K562 (cell line): Measurements from ENCODE around the gene OR10T2. TPM values are rescaled to one million over a fixed set of nuclear protein-coding genes. Genes with fewer than 3 reads are reported as not detected.
"Not testable (repeated sequence)": the region's sequence is repeated elsewhere in the genome, so short reads cannot be mapped to it uniquely, and the experiment has no call there.

Experiments used
- ATAC-seq: fragments of 200-7000 bp; cut with Tn5 transposase; 3 replicates; pipeline ENCODE4 v1.9.1; 2020; ENCODE audit warnings: moderate library complexity
- BruUV-seq: library from RNA; stranded (reverse); fragments of 400-500 nt; replicated peaks from 2 replicates; lab custom pipeline; 2021; lab: Mats Ljungman, UMichigan
- CTCF ChIA-PET: fragments of 300-600 bp; formaldehyde crosslinking; extraction: SDS; loops from one replicate; lab custom pipeline; 2021; ENCODE audit warnings: low intra/inter-chr PET ratio; lab: Yijun Ruan, JAX
- POLR2A ChIA-PET: fragments of 300-600, 350-650 bp; sonication (Branson Sonifier 250); formaldehyde crosslinking; extraction: SDS; loops from one replicate; lab custom pipeline; 2021; ENCODE audit warnings: antibody characterized with exemption, inconsistent platforms; lab: Yijun Ruan, JAX
- DNase-seq, 4 experiments: peaks; one replicate each; pipeline versions ENCODE4 v3.0.0 to v3.0.0-alpha.2; 2011 to 2018; ENCODE audit warnings: low spot score in 3 of 4, mixed read lengths in 3 of 4; ENCODE audit errors: extremely low read depth in 1 of 4
- FAIRE-seq: peaks from 2 replicates; lab custom pipeline; 2011; peaks lifted over from hg19 to GRCh38; lab: Jason Lieb, UNC
- H2AFZ ChIP-seq: 2 replicates; pipeline ENCODE4 v1.6.0; 2011; ENCODE audit warnings: low read depth, low read length, control low read depth, inconsistent platforms
- H3K27ac ChIP-seq: fragments of 200-600 bp; 3 replicates; pipeline ENCODE4 v1.8.0; 2011; ENCODE audit warnings: low read depth, mild to moderate bottlenecking, control low read depth, inconsistent platforms, low read length, moderate library complexity, mixed read lengths; ENCODE audit errors: extremely low read depth
- H3K27me3 ChIP-seq, 2 experiments: fragments of 300-600 bp in 1 of 2; 2 replicates in 1 of 2; 3 replicates in 1 of 2; pipeline versions ENCODE4 v1.6.0 to v1.8.0; 2011; ENCODE audit warnings: inconsistent platforms in 2 of 2, low read length in 2 of 2, mild to moderate bottlenecking in 1 of 2, mixed read lengths in 1 of 2, moderate library complexity in 1 of 2; ENCODE audit not compliant: control insufficient read depth in 2 of 2, insufficient read depth in 2 of 2
- H3K36me3 ChIP-seq: fragments of 300-600 bp; 3 replicates; pipeline ENCODE4 v1.8.0; 2011; ENCODE audit warnings: mild to moderate bottlenecking, low read length, inconsistent platforms; ENCODE audit not compliant: control insufficient read depth, insufficient read depth
- H3K4me1 ChIP-seq, 2 experiments: fragments of 200-600 bp in 1 of 2; replicated peaks in 1 of 2; 2 replicates in 1 of 2; 3 replicates in 1 of 2; pipeline versions ENCODE4 v1.5.1 to v1.8.0; 2011; ENCODE audit warnings: inconsistent platforms in 2 of 2, low read length in 2 of 2, mild to moderate bottlenecking in 1 of 2, mixed read lengths in 1 of 2, moderate library complexity in 1 of 2; ENCODE audit not compliant: control insufficient read depth in 2 of 2, insufficient read depth in 2 of 2
- H3K4me2 ChIP-seq: 2 replicates; pipeline ENCODE4 v1.6.1; 2011; ENCODE audit warnings: low read length, control low read depth, inconsistent platforms, mixed read lengths; ENCODE audit not compliant: insufficient read depth
- H3K4me3 ChIP-seq: fragments of 200-600 bp; sonication (generic), shearing (Covaris generic); 2 replicates; pipeline ENCODE4 v1.5.1; 2016; ENCODE audit warnings: control low read depth, inconsistent platforms
- H3K79me2 ChIP-seq: fragments of 200-600 bp; 3 replicates; pipeline ENCODE4 v1.8.0; 2011; ENCODE audit warnings: low read length, inconsistent platforms; ENCODE audit not compliant: control insufficient read depth, insufficient read depth
- H3K9ac ChIP-seq, 2 experiments: 2 replicates each; pipeline versions ENCODE4 v1.6.0 to v1.6.1; 2011; ENCODE audit warnings: low read depth in 2 of 2, low read length in 2 of 2, control low read depth in 1 of 2, inconsistent platforms in 1 of 2, mild to moderate bottlenecking in 1 of 2, mixed read lengths in 1 of 2; ENCODE audit not compliant: insufficient read depth in 1 of 2
- H3K9me1 ChIP-seq: one replicate; pipeline ENCODE4 v1.6.0; 2011; ENCODE audit warnings: inconsistent platforms, mild to moderate bottlenecking, low read length, moderate library complexity; ENCODE audit not compliant: control insufficient read depth, insufficient read depth
- H3K9me3 ChIP-seq: replicated peaks from 2 replicates; pipeline ENCODE4 v1.5.1; 2011; ENCODE audit warnings: low read depth, low read length, inconsistent platforms; ENCODE audit not compliant: control insufficient read depth, insufficient read depth
- H4K20me1 ChIP-seq: replicated peaks from 2 replicates; pipeline ENCODE4 v1.6.1; 2011; ENCODE audit warnings: low read length, inconsistent platforms, mixed read lengths; ENCODE audit not compliant: control insufficient read depth, insufficient read depth
- CBFA2T3 ChIP-seq: fragments of 450-650 bp; IDR thresholded peaks from 2 replicates; pipeline ENCODE4 v1.6.1; 2017
- CEBPB ChIP-seq: fragments of 450-650 bp; IDR thresholded peaks from 2 replicates; pipeline ENCODE4 v1.6.1; 2016; ENCODE audit warnings: missing genetic modification characterization, missing compliant biosample characterization
- CSDE1 ChIP-seq, 2 experiments: fragments of 450-650 bp; IDR thresholded peaks; 2 replicates each; pipeline ENCODE4 v1.6.1; 2016; ENCODE audit warnings: mild to moderate bottlenecking in 1 of 2
- DPF2 ChIP-seq: fragments of 450-650 bp; IDR thresholded peaks from 2 replicates; pipeline ENCODE4 v1.6.1; 2016
- FIP1L1 ChIP-seq: fragments of 200-400 bp; formaldehyde crosslinking; IDR thresholded peaks from 2 replicates; pipeline ENCODE4 v1.6.1; 2018; ENCODE audit warnings: mild to moderate bottlenecking, low read depth, low read length; ENCODE audit not compliant: poor library complexity, severe bottlenecking
- KLF10 ChIP-seq: fragments of 250-450 bp; sonication (Bioruptor Pico); IDR thresholded peaks from 2 replicates; pipeline ENCODE4 v1.6.1; 2021; ENCODE audit warnings: matching md5 sums
- MAZ ChIP-seq, 2 experiments: fragments of 450-650 bp in 1 of 2; sonication (generic) in 1 of 2; formaldehyde crosslinking; IDR thresholded peaks in 1 of 2; conservative IDR thresholded peaks in 1 of 2; 2 replicates each; pipeline versions ENCODE4 v1.4.0 to v1.5.0; 2020; ENCODE audit warnings: mild to moderate bottlenecking in 1 of 2, missing genetic modification reagents in 1 of 2
- MCM2 ChIP-seq: fragments of 450-650 bp; IDR thresholded peaks from 2 replicates; pipeline ENCODE4 v1.6.1; 2017; ENCODE audit warnings: low read depth, mild to moderate bottlenecking
- MEF2D ChIP-seq: conservative IDR thresholded peaks from 2 replicates; pipeline ENCODE4 v1.6.1; 2016; ENCODE audit warnings: low read depth, missing genetic modification characterization, missing compliant biosample characterization
- MYNN ChIP-seq, 2 experiments: sonication (generic); formaldehyde crosslinking in 1 of 2; IDR thresholded peaks; 2 replicates each; pipeline versions ENCODE4 v1.5.0 to v1.6.1; 2016 to 2020; ENCODE audit warnings: antibody characterized with exemption in 1 of 2, missing genetic modification reagents in 1 of 2
- NR2C2 ChIP-seq, 2 experiments: fragments of 200-800 bp in 1 of 2; sonication (Bioruptor generic) in 1 of 2; sonication (generic) in 1 of 2; formaldehyde crosslinking in 1 of 2; IDR thresholded peaks; 2 replicates each; pipeline versions ENCODE4 v1.6.1 to v1.8.0; 2016 to 2022; ENCODE audit warnings: mild to moderate bottlenecking in 1 of 2, missing compliant biosample characterization in 1 of 2, missing genetic modification characterization in 1 of 2, missing genetic modification reagents in 1 of 2
- RUNX1 ChIP-seq: sonication (generic); IDR thresholded peaks from 2 replicates; pipeline ENCODE4 v1.6.1; 2016; ENCODE audit warnings: antibody characterized with exemption, low read depth
- WGBS: fragments of 100-300 bp; shearing (Covaris generic); methylation state at CpG from one replicate; pipeline ENCODE4 v1.1.6; 2016; ENCODE audit warnings: low coverage, mixed read lengths; ENCODE audit not compliant: insufficient coverage; ENCODE audit errors: missing lambda C conversion rate; 5-methylcytosine and 5-hydroxymethylcytosine counted together
- in situ Hi-C: fragments of 300-500 bp; cut with MboI; formaldehyde crosslinking; loops from 4 replicates; pipeline ENCODE4 v1.15.0; 2018; ENCODE audit warnings: inconsistent platforms, mixed read lengths
- intact Hi-C: fragments of 100-400 bp; cut with micrococcal nuclease; formaldehyde crosslinking; loops from 2 replicates; pipeline ENCODE4 v1.14.2; 2022
- polyA plus RNA-seq, 8 experiments: library from polyadenylated mRNA; depleted of rRNA in 4 of 8; stranded (reverse) in 5 of 8; unstranded in 3 of 8; fragments of >200 nt; fragmentation: Nextera tagmentation in 2 of 8; fragmentation: Illumina TruSeq in 1 of 8; extraction: Ambion mirVana in 2 of 8; extraction: Trizol in 1 of 8; gene quantifications; 2 replicates each; pipeline versions ENCODE4 v1.2.1 to v1.2.3, GENCODE V29; 2011 to 2014; ENCODE audit warnings: inconsistent platforms in 1 of 8, missing spikeins in 1 of 8
- total RNA-seq, 7 experiments: library from RNA; depleted of rRNA in 6 of 7; stranded (reverse); fragments of >200 nt in 6 of 7; fragmentation: Illumina TruSeq in 2 of 7; extraction: Trizol in 2 of 7; gene quantifications; 2 replicates each; pipeline versions ENCODE4 v1.2.1 to v1.2.3, GENCODE V29; 2011 to 2021; ENCODE audit warnings: low replicate concordance in 1 of 7
- TF ChIP-seq, protein P1 (sequence below): conservative IDR thresholded peaks from 2 replicates; pipeline ENCODE4 v1.6.1; 2011; ENCODE audit warnings: low read depth, mild to moderate bottlenecking, low read length; ENCODE audit not compliant: control insufficient read depth

OR10T2 gene
- total and polyA plus RNA-seq, 9 of the 15 experiments (the other 6 are each of a cell fraction or from before 2014, with no cell fraction given): not detected

DNA sequence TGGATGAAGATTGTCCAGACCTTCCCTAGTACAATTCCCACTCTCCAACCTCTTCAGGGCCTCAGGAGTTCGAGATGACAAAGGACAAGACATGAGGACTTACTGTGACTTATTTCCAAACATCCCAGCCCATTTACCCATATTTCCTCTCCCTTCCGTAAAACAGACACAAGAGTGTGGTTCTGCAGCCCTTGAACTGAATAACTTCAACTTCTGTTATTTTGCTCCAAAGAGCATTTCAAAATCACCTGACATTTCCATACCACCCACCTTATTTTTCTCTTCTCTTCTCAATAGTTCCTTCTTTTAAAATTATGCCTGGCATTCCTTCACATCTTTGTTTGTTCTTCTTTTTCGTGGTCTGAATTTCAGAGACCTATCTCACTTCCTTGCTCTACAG, 35.5 kb upstream of the OR10T2 start (continued):
- TF ChIP-seq, protein P1, sequence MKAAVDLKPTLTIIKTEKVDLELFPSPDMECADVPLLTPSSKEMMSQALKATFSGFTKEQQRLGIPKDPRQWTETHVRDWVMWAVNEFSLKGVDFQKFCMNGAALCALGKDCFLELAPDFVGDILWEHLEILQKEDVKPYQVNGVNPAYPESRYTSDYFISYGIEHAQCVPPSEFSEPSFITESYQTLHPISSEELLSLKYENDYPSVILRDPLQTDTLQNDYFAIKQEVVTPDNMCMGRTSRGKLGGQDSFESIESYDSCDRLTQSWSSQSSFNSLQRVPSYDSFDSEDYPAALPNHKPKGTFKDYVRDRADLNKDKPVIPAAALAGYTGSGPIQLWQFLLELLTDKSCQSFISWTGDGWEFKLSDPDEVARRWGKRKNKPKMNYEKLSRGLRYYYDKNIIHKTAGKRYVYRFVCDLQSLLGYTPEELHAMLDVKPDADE: no peak
- TF ChIP-seq DPF2 (no peak), KLF10 (CRISPR knock-in tag) (no peak)

DNA sequence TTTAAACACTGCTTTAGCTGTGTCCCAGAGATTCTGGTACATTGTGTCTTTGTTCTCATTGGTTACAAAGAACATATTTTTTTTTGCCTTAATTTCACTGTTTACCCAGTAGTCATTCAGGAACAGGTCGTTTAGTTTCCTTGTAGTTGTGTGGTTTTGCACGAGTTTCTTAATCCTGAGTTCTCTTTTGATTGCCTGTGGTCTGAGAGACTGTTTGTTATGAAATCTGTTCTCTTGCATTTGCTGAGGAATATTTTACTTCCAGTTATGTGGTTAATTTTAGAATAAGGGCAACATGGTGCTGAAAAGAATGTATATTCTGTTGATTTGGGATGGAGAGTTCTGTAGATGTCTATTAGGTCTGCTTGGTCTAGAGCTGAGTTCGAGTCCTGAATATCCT, 30.9 kb upstream of the OR10T2 start:
- H3K4me3 ChIP-seq, H4K20me1 ChIP-seq, H3K9me1 ChIP-seq, H3K79me2 ChIP-seq, BruUV-seq, in situ Hi-C loops, H2AFZ ChIP-seq, H3K4me2 ChIP-seq, FAIRE-seq, POLR2A ChIA-PET, H3K9me3 ChIP-seq, H3K4me1 ChIP-seq, intact Hi-C loops, ATAC-seq, DNase-seq, H3K27ac ChIP-seq, H3K27me3 ChIP-seq, H3K36me3 ChIP-seq, H3K9ac ChIP-seq: not testable (repeated sequence)
- CTCF ChIA-PET: interaction anchor here (0.6 kb wide), 1 partner anchor 1256 kb away, joined by 5 read pairs; no protein-coding TSS in a partner anchor
- WGBS: 0% methylated on average over 3 of the region's 3 CpGs

GRCh38 chr1:158426137-158426536, 26.9 kb upstream of the OR10T2 start, which contains the start of gene OR10K2:
OR10K2 (minus strand) TSS chr1:158426237; CDS start chr1:158420866, 5,371 bp downstream.
- intact Hi-C loops: no loop called here
- no peak for ATAC-seq
- Histone ChIP-seq H3K4me3 (no peak within 1 kb of the TSS), H3K4me2 (no peak within 1 kb of the TSS), H3K9me3 (no peaks in the 10 kb centered on the region), H3K27me3 (no peaks in the 10 kb centered on the region), H3K9ac (no peak within 1 kb of the TSS), H3K36me3 (no peaks in the 10 kb centered on the region), H3K4me1 (no peaks in the 10 kb centered on the region), H3K9me1 (no peaks in the 10 kb centered on the region), H3K79me2 (no peaks in the 10 kb centered on the region), H3K27ac (no peak within 1 kb of the TSS), H4K20me1 (no peaks in the 10 kb centered on the region), H2AFZ (no peak within 1 kb of the TSS)
- no peak for TF ChIP-seq MAZ (CRISPR knock-in tag; conservative IDR thresholded peaks at IDR 0.05 in 1 of 2, IDR thresholded peaks at IDR 0.05 in 1 of 2)
- no peak for TF ChIP-seq CSDE1 (IDR thresholded peaks at IDR 0.05)
- no peak for TF ChIP-seq CEBPB (tag)
- TF ChIP-seq NR2C2 (CRISPR knock-in tag; IDR thresholded peaks at IDR 0.05): no peak
- TF ChIP-seq NR2C2 (tag; IDR thresholded peaks at IDR 0.05): no peak
- no peak for TF ChIP-seq RUNX1
- TF ChIP-seq FIP1L1: no peak
- TF ChIP-seq MYNN (IDR thresholded peaks at IDR 0.05): no peak
- TF ChIP-seq MYNN (CRISPR knock-in tag; IDR thresholded peaks at IDR 0.05): no peak
- TF ChIP-seq MCM2: no peak
- no peak for TF ChIP-seq MEF2D (tag)
- TF ChIP-seq CBFA2T3: no peak
- ChIA-PET CTCF (no interaction called here), POLR2A (no interaction called here)
- WGBS: 0% methylated on average over 1 of the region's 1 CpG
- DNase-seq: no peak
- FAIRE-seq: no peak
- BruUV-seq: no TSS peak
- in situ Hi-C loops: no loop called here
